GM23248 (cell line): Measurements from ENCODE around the gene PSMA8. TPM values are rescaled to one million over a fixed set of nuclear protein-coding genes. Genes with fewer than 3 reads are reported as not detected.

Experiments
- DNase-seq: peaks from one replicate; pipeline ENCODE4 v3.0.0-alpha.2; 2015
- H2AFZ ChIP-seq: fragments of 200-600 bp; sonication (generic); 2 replicates; pipeline ENCODE4 v1.6.1; 2016; ENCODE audit warnings: antibody characterized with exemption
- H3F3A ChIP-seq: fragments of 200-600 bp; sonication (generic); 2 replicates; pipeline ENCODE4 v1.6.1; 2016; ENCODE audit warnings: mild to moderate bottlenecking, antibody characterized with exemption, mixed run types; ENCODE audit not compliant: insufficient read depth
- H3K27ac ChIP-seq: fragments of 200-600 bp; sonication (generic); 2 replicates; pipeline ENCODE4 v1.5.1; 2016; ENCODE audit warnings: mild to moderate bottlenecking
- H3K27me3 ChIP-seq: fragments of 200-600 bp; sonication (generic); replicated peaks from 2 replicates; pipeline ENCODE4 v1.6.1; 2016; ENCODE audit warnings: mild to moderate bottlenecking; ENCODE audit not compliant: insufficient read depth
- H3K36me3 ChIP-seq: fragments of 200-600 bp; sonication (generic); 2 replicates; pipeline ENCODE4 v1.6.1; 2016; ENCODE audit warnings: low read depth, mild to moderate bottlenecking
- H3K4me1 ChIP-seq: fragments of 200-600 bp; sonication (generic); 2 replicates; pipeline ENCODE4 v1.6.1; 2016; ENCODE audit warnings: mild to moderate bottlenecking; ENCODE audit not compliant: insufficient read depth
- H3K4me2 ChIP-seq: fragments of 200-600 bp; sonication (generic); one replicate; pipeline ENCODE4 v1.6.1; 2016; ENCODE audit warnings: mild to moderate bottlenecking; ENCODE audit not compliant: unreplicated experiment
- H3K4me3 ChIP-seq: fragments of 200-600 bp; sonication (generic); 2 replicates; pipeline ENCODE4 v1.5.1; 2016; ENCODE audit warnings: mild to moderate bottlenecking
- H3K79me2 ChIP-seq: fragments of 200-600 bp; sonication (generic); 2 replicates; pipeline ENCODE4 v1.6.1; 2016; ENCODE audit warnings: mild to moderate bottlenecking; ENCODE audit not compliant: insufficient read depth
- H3K9ac ChIP-seq: fragments of 200-600 bp; sonication (generic); 2 replicates; pipeline ENCODE4 v1.6.1; 2016; ENCODE audit warnings: mild to moderate bottlenecking
- H3K9me2 ChIP-seq: fragments of 200-600 bp; sonication (generic); 2 replicates; pipeline ENCODE4 v1.6.1; 2016; ENCODE audit warnings: mixed run types, mild to moderate bottlenecking, moderate library complexity; ENCODE audit not compliant: insufficient read depth
- H3K9me3 ChIP-seq: fragments of 200-600 bp; sonication (generic); one replicate; pipeline ENCODE4 v1.6.1; 2017; ENCODE audit warnings: low read depth
- H4K20me1 ChIP-seq: fragments of 200-600 bp; sonication (generic); 2 replicates; pipeline ENCODE4 v1.6.0; 2016; ENCODE audit not compliant: insufficient read depth
- EZH2 ChIP-seq: fragments of 200-600 bp; sonication (generic); IDR thresholded peaks from 2 replicates; pipeline ENCODE4 v1.6.1; 2018; ENCODE audit warnings: antibody characterized with exemption, mild to moderate bottlenecking; ENCODE audit not compliant: insufficient read depth, poor library complexity, severe bottlenecking
- EZH2phosphoT487 ChIP-seq: fragments of 200-600 bp; sonication (generic); IDR thresholded peaks from 2 replicates; pipeline ENCODE4 v1.6.1; 2018; ENCODE audit warnings: antibody characterized with exemption, moderate library complexity, mild to moderate bottlenecking, low read depth; ENCODE audit not compliant: insufficient read depth
- WGBS, 2 experiments: methylation state at CpG; one replicate each; pipeline ENCODE4 v1.1.6; 2015 to 2017; ENCODE audit warnings: low lambda C conversion rate in 2 of 2, low coverage in 1 of 2; ENCODE audit errors: missing lambda C conversion rate in 2 of 2; 5-methylcytosine and 5-hydroxymethylcytosine counted together
- in situ Hi-C: fragments of 300-500 bp; cut with MboI; formaldehyde crosslinking; loops from 2 replicates; pipeline ENCODE4 v1.15.0; 2020
- polyA plus RNA-seq: library from polyadenylated mRNA; unstranded; fragments of >200 nt; fragmentation: Nextera tagmentation; extraction: Ambion mirVana; gene quantifications from 2 replicates; pipeline ENCODE4 v1.2.1, GENCODE V29; 2016
- total RNA-seq: library from RNA; depleted of rRNA; stranded (reverse); fragments of >200 nt; shearing (Covaris generic); gene quantifications from 2 replicates; pipeline ENCODE4 v1.2.3, GENCODE V29; 2014

PSMA8 gene
- total and polyA plus RNA-seq, 2 experiments from 2014 or later, result not detected

DNA sequence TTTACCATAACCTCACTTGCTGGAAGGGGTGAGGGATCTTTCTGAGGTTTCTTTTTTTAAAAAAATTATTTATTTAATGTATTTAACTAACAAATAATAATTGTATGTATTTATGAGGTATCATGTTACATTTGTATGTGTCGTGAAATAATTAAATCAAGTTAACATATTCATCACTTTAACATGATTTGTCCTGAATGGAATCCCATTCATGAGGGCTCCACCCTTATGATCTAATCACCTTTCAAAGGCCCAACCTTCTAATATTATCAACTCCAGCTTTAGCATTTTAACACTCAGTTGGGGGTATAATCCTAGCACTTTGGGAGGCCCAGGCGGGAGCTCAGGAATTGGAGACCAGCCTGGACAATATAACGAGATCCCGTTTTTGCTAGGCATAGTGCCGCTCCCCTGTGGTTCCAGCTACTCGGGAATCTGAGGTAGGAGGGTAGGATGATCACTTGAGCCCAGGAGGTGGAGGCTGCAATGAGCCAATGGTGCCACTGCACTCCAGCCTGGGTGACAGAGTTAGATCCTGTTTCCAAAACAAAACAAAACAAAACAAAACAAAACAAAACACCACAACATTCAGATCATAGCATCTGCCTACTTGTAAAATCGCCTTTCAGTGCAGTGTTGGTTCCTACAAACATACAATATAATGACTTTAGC lies 91.5 kb downstream of the PSMA8 start:
- Histone ChIP-seq H3K4me1 (peaks cover 12% of the 10 kb centered on the region; the same call in 1 of the 2 replicates), H3K79me2 (0 out of 2 replicates have a peak, but pooled peaks cover 4% of the 10 kb centered on the region), H3K27ac (no peak overlapping the region), H3F3A (no peaks in the 10 kb centered on the region), H3K9ac (0 out of 2 replicates have a peak overlapping the region, but pooled peaks have one; percentile 88), H2AFZ (peak overlapping the region; percentile 88), H3K9me3 (no peaks in the 10 kb centered on the region), H3K4me3 (0 out of 2 replicates have a peak overlapping the region, but pooled peaks have one; percentile 76), H3K4me2 (no peak overlapping the region), H3K36me3 (no peaks in the 10 kb centered on the region), H3K27me3 (peaks cover 9% of the 10 kb centered on the region; the same call in 1 of the 2 replicates), H4K20me1 (no peaks in the 10 kb centered on the region), H3K9me2 (no peaks in the 10 kb centered on the region)
- WGBS, 2 experiments, result 64 to 67% methylated on average over 7 of the region's 7 CpGs
- peak; percentile 13 for DNase-seq
- TF ChIP-seq EZH2phosphoT487, result no peak
- no peak for TF ChIP-seq EZH2
- in situ Hi-C loops, result no loop called here

DNA sequence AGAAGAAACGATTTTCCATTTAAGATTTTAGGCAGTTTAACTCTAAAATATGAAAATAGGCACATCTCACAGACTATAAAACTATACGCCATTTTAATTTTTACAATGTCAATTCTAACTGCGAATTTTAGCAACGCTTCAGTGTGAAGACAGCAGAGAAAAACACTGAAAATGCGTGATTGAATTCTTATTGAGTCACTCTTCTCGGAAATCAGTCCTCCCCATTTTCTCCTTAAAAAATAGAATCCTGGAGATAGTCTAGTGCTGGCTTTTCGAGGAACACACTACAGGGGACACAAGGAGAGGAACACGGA lies 92.2 kb downstream of the PSMA8 start:
- Histone ChIP-seq H2AFZ (peak overlapping the region; percentile 88), H3K9ac (peak overlapping the region; percentile 88), H3K9me3 (no peaks in the 10 kb centered on the region), H3K9me2 (no peaks in the 10 kb centered on the region), H3K4me1 (peaks cover 12% of the 10 kb centered on the region; the same call in 1 of the 2 replicates), H4K20me1 (no peaks in the 10 kb centered on the region), H3K27ac (peak overlapping the region; percentile 48), H3K79me2 (0 out of 2 replicates have a peak, but pooled peaks cover 4% of the 10 kb centered on the region), H3K4me3 (peak overlapping the region; percentile 76), H3K27me3 (peaks cover 9% of the 10 kb centered on the region; the same call in 1 of the 2 replicates), H3F3A (no peaks in the 10 kb centered on the region), H3K36me3 (no peaks in the 10 kb centered on the region), H3K4me2 (peak overlapping the region; percentile 84)
- no peak for DNase-seq
- TF ChIP-seq EZH2phosphoT487 (no peak), EZH2 (no peak)
- in situ Hi-C loops, result no loop called here
- WGBS, 2 experiments, result 6 to 8% methylated on average over 8 of the region's 8 CpGs

DNA sequence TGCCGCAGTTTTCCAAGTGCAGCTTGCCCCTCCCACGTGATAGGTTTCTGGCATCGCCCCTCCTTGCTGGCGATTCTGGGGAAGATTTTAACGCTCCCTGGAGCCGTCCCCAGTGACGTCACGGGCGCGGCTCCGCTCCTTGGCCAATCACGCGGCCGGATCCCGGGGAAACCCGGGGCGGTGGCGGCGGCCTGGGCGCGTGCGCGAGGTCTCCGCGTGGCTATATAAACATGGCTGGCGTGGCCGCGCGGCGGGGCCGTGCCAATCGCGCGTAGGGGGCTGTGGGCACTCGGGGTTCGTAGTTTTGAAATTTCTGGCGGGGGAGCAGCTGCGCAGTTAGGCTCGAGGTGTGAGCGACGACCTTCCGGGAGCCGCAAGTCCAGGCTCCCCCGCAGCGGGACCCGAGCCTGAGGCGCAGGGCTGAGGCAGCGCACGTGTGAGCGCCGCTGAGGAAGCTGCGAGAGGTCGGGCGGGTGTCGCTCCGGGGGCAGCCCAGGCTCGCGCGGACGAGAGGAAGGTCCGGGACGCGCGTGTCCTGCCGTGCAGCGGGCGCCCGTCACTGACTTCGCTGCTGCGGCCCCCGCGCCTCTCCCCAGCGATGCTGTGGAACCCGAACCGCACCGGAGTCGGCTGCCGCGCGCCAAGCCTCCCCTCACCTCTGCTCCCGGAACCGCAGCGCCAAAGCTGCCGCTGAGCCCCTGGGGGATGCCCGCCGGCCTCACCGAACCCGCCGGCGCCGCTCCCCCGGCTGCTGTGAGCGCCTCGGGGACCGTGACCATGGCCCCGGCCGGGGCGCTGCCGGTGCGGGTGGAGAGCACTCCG lies 92.8 kb downstream of the PSMA8 start, which contains the start of gene TAF4B:
TSS of gene TAF4B (plus strand) at position 217 of the 822 bp plus-strand sequence. CDS start at position 706, 489 bp downstream.
- Histone ChIP-seq H3K36me3 (no peaks in the 10 kb centered on the region), H3K27ac (peak within 1 kb of the TSS; percentile 48), H3K9me3 (no peaks in the 10 kb centered on the region), H3K4me2 (peak within 1 kb of the TSS; percentile 84), H3K9ac (peak within 1 kb of the TSS; percentile 88), H4K20me1 (no peaks in the 10 kb centered on the region), H3F3A (no peaks in the 10 kb centered on the region), H3K4me1 (peaks cover 12% of the 10 kb centered on the region; the same call in 1 of the 2 replicates), H2AFZ (peak within 1 kb of the TSS; percentile 88), H3K4me3 (peak within 1 kb of the TSS; percentile 76), H3K79me2 (0 out of 2 replicates have a peak, but pooled peaks cover 4% of the 10 kb centered on the region), H3K9me2 (no peaks in the 10 kb centered on the region), H3K27me3 (peaks cover 4% of the 10 kb centered on the region; the same call in 1 of the 2 replicates)
- DNase-seq, result peak; percentile 98
- no peak for TF ChIP-seq EZH2
- TF ChIP-seq EZH2phosphoT487, result no peak
- in situ Hi-C loops, result no loop called here
- 1 to 3% methylated on average over 56 to 82 of the region's 101 CpGs for WGBS, 2 experiments

DNA sequence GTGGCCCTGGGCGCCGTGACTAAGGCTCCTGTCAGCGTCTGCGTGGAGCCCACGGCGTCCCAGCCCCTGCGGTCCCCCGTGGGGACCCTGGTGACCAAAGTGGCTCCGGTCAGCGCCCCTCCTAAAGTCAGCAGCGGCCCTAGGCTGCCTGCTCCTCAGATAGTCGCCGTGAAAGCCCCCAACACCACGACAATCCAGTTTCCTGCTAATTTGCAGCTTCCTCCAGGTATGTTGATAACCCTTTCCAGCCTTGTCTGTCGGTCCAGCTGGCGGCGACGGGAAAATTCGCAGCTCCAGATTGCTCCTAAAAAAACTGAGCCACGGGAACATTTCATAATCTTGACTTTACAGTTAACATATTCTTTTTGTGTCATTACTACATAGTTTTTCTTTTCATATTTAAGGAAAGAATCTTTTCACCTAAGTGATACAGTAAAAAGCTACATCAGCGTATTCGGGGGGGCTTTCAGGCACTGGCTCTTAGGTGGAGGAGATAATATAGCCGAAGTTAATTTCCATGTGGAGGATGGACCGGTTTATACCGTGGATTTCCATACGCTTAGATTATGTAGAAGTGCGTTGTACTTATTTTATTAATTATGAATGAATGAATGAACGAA lies 93.5 kb downstream of the PSMA8 start:
- WGBS, 2 experiments, result 16 to 21% methylated on average over 22 to 28 of the region's 28 CpGs
- Histone ChIP-seq H3K9ac (peak overlapping the region; percentile 88), H3K36me3 (no peaks in the 10 kb centered on the region), H3K27me3 (no peaks in the 10 kb centered on the region), H3K9me3 (no peaks in the 10 kb centered on the region), H3F3A (no peaks in the 10 kb centered on the region), H2AFZ (peak overlapping the region; percentile 88), H4K20me1 (no peaks in the 10 kb centered on the region), H3K4me2 (peak overlapping the region; percentile 84), H3K9me2 (no peaks in the 10 kb centered on the region), H3K79me2 (0 out of 2 replicates have a peak, but pooled peaks cover 4% of the 10 kb centered on the region), H3K4me1 (peaks cover 12% of the 10 kb centered on the region; the same call in 1 of the 2 replicates), H3K27ac (no peak overlapping the region), H3K4me3 (peak overlapping the region; percentile 76)
- TF ChIP-seq EZH2phosphoT487, result no peak
- no peak for TF ChIP-seq EZH2
- peak; percentile 39 for DNase-seq
- in situ Hi-C loops, result no loop called here
